ENCODE data around the gene MAN2A2. TPM values are rescaled to one million over a fixed set of nuclear protein-coding genes. Genes with fewer than 3 reads are reported as not detected.
"Not testable (repeated sequence)": the region's sequence is repeated elsewhere in the genome, so short reads cannot be mapped to it uniquely, and the experiment has no call there.

Gene MAN2A2
- total and polyA plus RNA-seq, 2 experiments from 2014 or later = 4.3 to 7.7 TPM

DNA sequence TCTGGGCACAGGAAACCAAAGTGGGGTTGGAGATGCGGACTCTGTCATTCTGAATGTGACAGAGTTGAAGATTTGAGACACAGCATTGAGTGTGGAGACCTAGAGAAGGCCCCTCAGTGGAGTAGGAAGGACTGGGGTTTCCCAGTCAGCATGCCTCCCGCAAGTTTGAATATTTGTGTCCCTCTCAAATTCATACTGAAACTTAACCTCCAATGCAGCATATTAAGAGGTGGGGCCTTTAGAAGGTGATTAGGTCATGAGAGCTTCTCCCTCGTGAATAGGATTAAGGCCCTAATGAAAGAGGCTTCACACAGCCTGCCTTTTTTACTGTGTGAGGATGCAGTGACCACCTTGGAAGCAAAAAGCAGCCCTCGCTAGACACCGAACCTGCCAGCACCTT, 21.3 kb downstream of the MAN2A2 start:
- WGBS, 2 experiments (ENCODE audit: low coverage in 1 of 2, low lambda C conversion rate in 2 of 2, missing lambda C conversion rate in 2 of 2) = 77 to 84% methylated on average over 5 of the region's 5 CpGs
- H3K79me2 ChIP-seq (ENCODE audit: insufficient read depth) = no peaks in the 10 kb centered on the region
- H4K20me1 ChIP-seq (ENCODE audit: insufficient read depth) = no peaks in the 10 kb centered on the region
- H3K4me2 ChIP-seq (ENCODE audit: unreplicated experiment) = no peak overlapping the region
- H3K9me3 ChIP-seq (ENCODE audit: low read depth) = no peaks in the 10 kb centered on the region
- no peaks in the 10 kb centered on the region for H3K9me2 ChIP-seq (ENCODE audit: insufficient read depth)
- H3K27ac ChIP-seq = no peak overlapping the region
- no peaks in the 10 kb centered on the region for H3K27me3 ChIP-seq (replicated peaks; ENCODE audit: insufficient read depth)
- H2AFZ ChIP-seq = no peak overlapping the region
- peaks cover 2% of the 10 kb centered on the region; the same call in 1 of the 2 replicates for H3K4me1 ChIP-seq (ENCODE audit: insufficient read depth)
- in situ Hi-C loops (cut with MboI) = no loop called here
- TF ChIP-seq EZH2 (IDR thresholded peaks at IDR 0.05; ENCODE audit: insufficient read depth, poor library complexity, severe bottlenecking) (no peak), EZH2phosphoT487 (IDR thresholded peaks at IDR 0.05; ENCODE audit: insufficient read depth, low read depth) (no peak)
- DNase-seq = no peak
- H3K36me3 ChIP-seq (ENCODE audit: low read depth) = no peaks in the 10 kb centered on the region
- H3K4me3 ChIP-seq = no peak overlapping the region
- H3F3A ChIP-seq (ENCODE audit: insufficient read depth) = peaks cover 2% of the 10 kb centered on the region; the same call in 1 of the 2 replicates
- no peak overlapping the region for H3K9ac ChIP-seq

DNA sequence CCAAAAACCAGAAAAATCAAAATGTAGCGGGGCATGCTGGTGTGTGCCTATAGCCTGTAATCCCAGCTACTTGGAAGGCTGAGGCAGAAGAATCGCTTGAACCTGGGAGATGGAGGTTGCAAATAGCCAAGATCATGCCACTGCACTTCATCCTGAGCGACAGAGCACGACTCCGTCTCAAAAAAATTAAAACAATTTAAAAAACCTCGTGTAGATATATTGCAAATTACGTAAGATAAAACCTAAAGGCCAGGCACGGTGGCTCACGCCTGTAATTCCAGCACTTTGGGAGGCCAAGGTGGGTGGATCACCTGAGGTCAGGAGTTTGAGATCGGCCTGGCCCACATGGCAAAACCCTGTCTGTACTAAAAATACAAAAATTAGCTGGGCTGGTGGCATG, 23.7 kb downstream of the MAN2A2 start:
- H3K27ac ChIP-seq; H4K20me1 ChIP-seq (ENCODE audit: insufficient read depth); H3K9ac ChIP-seq; H3K79me2 ChIP-seq (ENCODE audit: insufficient read depth); H3K4me2 ChIP-seq (ENCODE audit: unreplicated experiment); DNase-seq; H3K4me3 ChIP-seq; H3K36me3 ChIP-seq (ENCODE audit: low read depth); H3K27me3 ChIP-seq (replicated peaks; ENCODE audit: insufficient read depth); H3K9me2 ChIP-seq (ENCODE audit: insufficient read depth); H2AFZ ChIP-seq; H3K9me3 ChIP-seq (ENCODE audit: low read depth); in situ Hi-C loops (cut with MboI): not testable (repeated sequence)
- WGBS, 2 experiments (ENCODE audit: low coverage in 1 of 2, low lambda C conversion rate in 2 of 2, missing lambda C conversion rate in 2 of 2) = 86 to 89% methylated on average over 10 of the region's 10 CpGs
- Histone ChIP-seq H3F3A (ENCODE audit: insufficient read depth) (peaks cover 13% of the 10 kb centered on the region; the same call in 1 of the 2 replicates), H3K4me1 (ENCODE audit: insufficient read depth) (peaks cover 11% of the 10 kb centered on the region)

DNA sequence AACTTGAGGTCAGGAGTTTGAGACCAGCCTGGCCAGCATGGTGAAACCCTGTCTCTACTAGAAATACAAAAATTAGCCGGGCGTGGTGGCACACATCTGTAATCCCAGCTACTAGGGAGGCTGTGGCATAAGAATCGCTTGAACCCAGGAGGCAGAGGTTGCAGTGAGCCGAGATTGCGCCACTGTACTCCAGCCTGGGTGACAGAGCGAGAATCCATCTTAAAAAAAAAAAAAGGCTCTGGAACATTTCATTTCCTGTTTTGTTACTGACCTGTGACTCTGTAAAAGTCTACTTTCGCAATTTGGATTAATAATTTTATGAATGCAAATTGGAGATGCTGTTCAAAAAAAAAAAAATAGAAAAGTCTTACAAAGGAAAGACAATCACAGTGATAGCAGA, 25.0 kb downstream of the MAN2A2 start:
- H3K79me2 ChIP-seq (ENCODE audit: insufficient read depth); H3K9ac ChIP-seq; H3K4me2 ChIP-seq (ENCODE audit: unreplicated experiment); in situ Hi-C loops (cut with MboI); H4K20me1 ChIP-seq (ENCODE audit: insufficient read depth); H2AFZ ChIP-seq; H3K36me3 ChIP-seq (ENCODE audit: low read depth); H3K9me2 ChIP-seq (ENCODE audit: insufficient read depth); H3K4me3 ChIP-seq; DNase-seq; H3K27ac ChIP-seq; H3K27me3 ChIP-seq (replicated peaks; ENCODE audit: insufficient read depth); H3K9me3 ChIP-seq (ENCODE audit: low read depth): not testable (repeated sequence)
- H3F3A ChIP-seq (ENCODE audit: insufficient read depth) = peaks cover 13% of the 10 kb centered on the region; the same call in 1 of the 2 replicates
- H3K4me1 ChIP-seq (ENCODE audit: insufficient read depth) = peaks cover 11% of the 10 kb centered on the region
- 97 to 98% methylated on average over 7 of the region's 7 CpGs for WGBS, 2 experiments (ENCODE audit: low coverage in 1 of 2, low lambda C conversion rate in 2 of 2, missing lambda C conversion rate in 2 of 2)

DNA sequence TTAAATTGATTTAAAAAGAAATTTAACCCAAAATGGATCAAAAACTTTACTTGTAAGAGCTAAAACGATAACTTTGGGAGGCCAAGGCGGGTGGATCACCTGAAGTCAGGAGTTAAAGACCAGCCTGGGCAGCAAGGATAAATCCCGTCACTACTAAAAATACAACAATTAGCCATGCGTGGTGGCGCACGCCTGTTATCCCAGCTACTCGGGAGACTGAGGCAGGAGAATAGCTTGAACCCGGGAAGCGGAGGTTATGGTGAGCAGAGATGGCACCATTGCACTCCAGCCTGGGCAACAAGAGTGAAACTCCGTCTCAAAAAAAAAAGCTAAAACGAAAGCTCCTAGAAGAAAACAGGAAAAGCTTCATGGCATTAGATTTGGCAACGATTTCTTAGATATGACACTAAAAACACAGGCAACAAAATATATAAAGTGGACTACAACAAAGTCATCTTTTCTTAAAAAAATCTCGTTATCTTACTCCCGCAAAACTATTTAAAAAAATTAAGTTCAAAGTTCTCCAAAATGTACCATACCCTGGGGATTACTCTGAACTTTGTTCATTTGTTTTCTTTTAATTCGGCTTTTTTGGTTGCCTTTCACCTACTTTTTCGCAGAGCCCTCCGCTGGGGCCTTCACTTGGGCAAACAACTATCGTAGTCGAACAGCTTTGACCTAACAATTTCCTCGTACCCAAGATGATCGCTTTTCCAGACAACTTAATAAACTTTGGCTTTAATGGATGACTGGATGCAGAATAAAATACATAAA, 26.3 kb downstream of the MAN2A2 start:
- Histone ChIP-seq H3K4me3 (peak overlapping the region; percentile 85), H4K20me1 (ENCODE audit: insufficient read depth) (no peaks in the 10 kb centered on the region), H3K4me1 (ENCODE audit: insufficient read depth) (peaks cover 11% of the 10 kb centered on the region), H3F3A (ENCODE audit: insufficient read depth) (peaks cover 13% of the 10 kb centered on the region; the same call in 1 of the 2 replicates), H2AFZ (peak overlapping the region; percentile 99), H3K27ac (peak overlapping the region; percentile 78), H3K79me2 (ENCODE audit: insufficient read depth) (no peaks in the 10 kb centered on the region), H3K4me2 (ENCODE audit: unreplicated experiment) (peak overlapping the region; percentile 92), H3K9ac (peak overlapping the region; percentile 89), H3K9me2 (ENCODE audit: insufficient read depth) (no peaks in the 10 kb centered on the region), H3K9me3 (ENCODE audit: low read depth) (no peaks in the 10 kb centered on the region), H3K27me3 (replicated peaks; ENCODE audit: insufficient read depth) (no peaks in the 10 kb centered on the region), H3K36me3 (ENCODE audit: low read depth) (no peaks in the 10 kb centered on the region)
- in situ Hi-C loops (cut with MboI) = no loop called here
- no peak for TF ChIP-seq EZH2 (IDR thresholded peaks at IDR 0.05; ENCODE audit: insufficient read depth, poor library complexity, severe bottlenecking)
- no peak for TF ChIP-seq EZH2phosphoT487 (IDR thresholded peaks at IDR 0.05; ENCODE audit: insufficient read depth, low read depth)
- WGBS, 2 experiments (ENCODE audit: low coverage in 1 of 2, low lambda C conversion rate in 2 of 2, missing lambda C conversion rate in 2 of 2) = 59 to 64% methylated on average over 21 of the region's 21 CpGs
- peak; percentile 6 for DNase-seq

All from GM23248 (cell line).